H1 (cell line): Measurements from ENCODE around the gene GRIFIN.

Source experiments
- BRCA1 ChIP-seq: IDR thresholded peaks from 2 replicates; pipeline ENCODE4 v1.6.1; 2012; ENCODE audit warnings: low read depth, low read length, improper control_type of control experiment
- CHD2 ChIP-seq: IDR thresholded peaks from 2 replicates; pipeline ENCODE4 v1.6.1; 2012; ENCODE audit warnings: low read length, improper control_type of control experiment
- CTCF ChIP-seq, 3 experiments: IDR thresholded peaks; 1 replicate in 2 of 3; 2 replicates in 1 of 3; pipeline versions ENCODE4 v1.5.1 to v1.6.1; 2011; ENCODE audit warnings: low read length in 3 of 3, mild to moderate bottlenecking in 3 of 3, inconsistent platforms in 2 of 3, low read depth in 1 of 3, moderate library complexity in 1 of 3; ENCODE audit not compliant: insufficient read depth in 1 of 3; ENCODE audit errors: control extremely low read depth in 1 of 3
- EZH2 ChIP-seq: fragments of 200-600 bp; sonication (generic); IDR thresholded peaks from 2 replicates; pipeline ENCODE4 v1.7.1; 2012; ENCODE audit warnings: low read depth, mild to moderate bottlenecking, moderate library complexity, low read length, inconsistent platforms; ENCODE audit not compliant: severe bottlenecking
- GTF2F1 ChIP-seq: IDR thresholded peaks from 2 replicates; pipeline ENCODE4 v1.6.1; 2012; ENCODE audit warnings: low read depth, low read length, improper control_type of control experiment, borderline replicate concordance
- POLR2A ChIP-seq, 2 experiments: IDR thresholded peaks; 1 replicate in 1 of 2; 2 replicates in 1 of 2; pipeline ENCODE4 v1.6.1; 2011; ENCODE audit warnings: low read depth in 2 of 2, low read length in 2 of 2, mild to moderate bottlenecking in 2 of 2; ENCODE audit errors: control extremely low read depth in 1 of 2
- SP1 ChIP-seq: IDR thresholded peaks from 2 replicates; pipeline ENCODE4 v1.6.1; 2011; ENCODE audit warnings: low read depth, low read length
- SUZ12 ChIP-seq: fragments of 200-600 bp; sonication (generic); IDR thresholded peaks from 2 replicates; pipeline ENCODE4 v1.6.1; 2012; ENCODE audit warnings: mild to moderate bottlenecking, inconsistent platforms, low read length, moderate library complexity, mixed read lengths
- USF2 ChIP-seq: IDR thresholded peaks from 2 replicates; pipeline ENCODE4 v1.6.1; 2011; ENCODE audit warnings: low read length, improper control_type of control experiment
- ZNF274 ChIP-seq: IDR thresholded peaks from 2 replicates; pipeline ENCODE4 v1.7.0; 2012; ENCODE audit warnings: low read length, borderline replicate concordance; ENCODE audit errors: extremely low read depth

- TF ChIP-seq CTCF (IDR thresholded peaks at IDR 0.05; ENCODE audit: control extremely low read depth in 1 of 3, insufficient read depth in 1 of 3, low read depth in 1 of 3, low read length in 3 of 3) (no peak), USF2 (no peak), POLR2A (IDR thresholded peaks at IDR 0.05; ENCODE audit: control extremely low read depth in 1 of 2, low read depth in 2 of 2, low read length in 2 of 2) (no peak), SUZ12 (no peak), ZNF274 (no peak), EZH2 (no peak), SP1 (no peak), BRCA1 (no peak), GTF2F1 (no peak), CHD2 (no peak)
Observed at GRCh38 chr7:2501947-2502646, 25.9 kb upstream of the GRIFIN start.
